Stomach (tissue), 9 donors: ENCODE results near the gene AGPAT2. TPM values are rescaled to one million over a fixed set of nuclear protein-coding genes. Genes with fewer than 3 reads are reported as not detected.
A peak's percentile ranks its signal among the peaks of the same experiment; 100 is the strongest.

ENCODE experiments used
- DNase-seq, 2 donors: peaks; one replicate each; pipeline versions ENCODE4 v3.0.0 to v3.0.0-alpha.2; 2013 to 2019
- H3K27ac ChIP-seq, 5 donors: fragments of 200-600 bp in 4 of 5; sonication (generic) in 4 of 5; one replicate each; pipeline ENCODE4 v1.5.1; 2013 to 2019; ENCODE audit warnings: mild to moderate bottlenecking in 1 of 5, moderate library complexity in 1 of 5
- H3K27me3 ChIP-seq, 3 donors: fragments of 200-600 bp; sonication (generic); one replicate each; pipeline ENCODE4 v1.5.1; 2017 to 2019; ENCODE audit warnings: mixed run types in 1 of 3
- H3K36me3 ChIP-seq, 4 donors: fragments of 200-600 bp; sonication (generic); 1 replicate in 3 of 4; 2 replicates in 1 of 4; pipeline ENCODE4 v1.5.1; 2016 to 2019
- H3K4me1 ChIP-seq, 4 donors: fragments of 200-600 bp; sonication (generic); one replicate each; pipeline ENCODE4 v1.5.1; 2016 to 2019
- H3K4me3 ChIP-seq, 4 donors: fragments of 200-600 bp; sonication (generic) in 3 of 4; one replicate each; pipeline ENCODE4 v1.5.1; 2016 to 2019; ENCODE audit warnings: mild to moderate bottlenecking in 1 of 4
- H3K9me3 ChIP-seq, 4 donors: fragments of 200-600 bp; sonication (generic); one replicate each; pipeline ENCODE4 v1.5.1; 2016 to 2019
- EP300 ChIP-seq: sonication (generic); formaldehyde crosslinking; IDR thresholded peaks from one replicate; pipeline ENCODE4 v1.6.1; 2017; ENCODE audit warnings: antibody characterized with exemption
- POLR2A ChIP-seq, 4 donors: fragments of 450-650 bp; IDR thresholded peaks; one replicate each; pipeline ENCODE4 v1.6.1; 2016; ENCODE audit warnings: antibody characterized with exemption in 4 of 4, control low read depth in 2 of 4, mild to moderate bottlenecking in 1 of 4, moderate library complexity in 1 of 4
- POLR2AphosphoS5 ChIP-seq, 3 donors: sonication (generic); formaldehyde crosslinking; IDR thresholded peaks; one replicate each; pipeline ENCODE4 v1.6.1; 2016; ENCODE audit warnings: antibody characterized with exemption in 3 of 3
- WGBS, 5 donors: extraction: QIAGEN DNeasy Blood & Tissue Kit in 3 of 5; methylation state at CpG; one replicate each; pipeline versions ENCODE4 v1.1.5 to v1.1.7; 2013 to 2018; 5-methylcytosine and 5-hydroxymethylcytosine counted together
- intact Hi-C: fragments of 100-400 bp; cut with DNase I; formaldehyde crosslinking; loops from one replicate; pipeline ENCODE4 v1.15.1; 2023; ENCODE audit warnings: low total_unique reads
- polyA plus RNA-seq, 3 donors: library from polyadenylated mRNA; stranded (reverse); fragments of 200-250 nt; gene quantifications; one replicate each; pipeline ENCODE4 v1.2.3, GENCODE V29; 2013
- small RNA-seq, 4 donors: library from RNA; depleted of rRNA; stranded (forward); fragments of <200 nt; gene quantifications; one replicate each; pipeline ENCODE3, GENCODE V24; 2016
- total RNA-seq, 5 donors: library from RNA; depleted of rRNA; stranded (reverse); fragments of >200 nt; gene quantifications; one replicate each; pipeline versions ENCODE4 v1.1.0 to v1.2.3, GENCODE V29; 2014 to 2016
- TF ChIP-seq, protein P1 (sequence below), 7 experiments: fragments of 450-650 bp in 4 of 7; fragments of 200-600 bp in 3 of 7; sonication (generic) in 3 of 7; IDR thresholded peaks; one replicate each; pipeline ENCODE4 v1.5.1; 2016 to 2019; ENCODE audit warnings: antibody characterized with exemption in 7 of 7, control low read depth in 2 of 7, mild to moderate bottlenecking in 1 of 7
- donor health status: healthy with polysubstance abuse.
- donor health status: Bipolar disorder and iron deficiency.
- donor health status: healthy.

AGPAT2 gene
- total and polyA plus RNA-seq, 8 donors, result 32.7 to 135 (median 72.0) TPM

DNA sequence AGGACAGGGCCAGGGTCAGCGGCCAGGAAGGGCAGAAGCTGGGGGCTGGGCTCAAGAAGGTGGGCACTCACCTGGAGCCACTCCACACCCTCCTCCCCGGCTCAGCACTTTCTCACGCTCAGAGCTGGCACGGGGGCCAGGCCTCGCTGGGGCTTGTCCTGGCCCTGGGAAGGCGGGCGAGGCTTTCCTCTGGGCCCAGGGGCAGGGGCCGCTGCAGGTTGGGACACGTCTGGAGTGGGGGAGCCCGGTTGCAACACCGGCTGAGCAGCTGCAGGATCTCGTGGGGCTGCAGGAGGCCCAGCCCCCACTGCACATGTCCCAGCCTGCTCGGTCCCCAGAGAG is 63.4 kb downstream of the AGPAT2 start:
- peak in 1 of 2 donors; percentile 60 for DNase-seq
- 68 to 77% (median 70%) methylated on average over 11 to 13 of the region's 13 CpGs for WGBS, 5 donors
- Histone ChIP-seq H3K4me1 (peaks cover 43 to 81% (median 67%) of the 10 kb centered on the region in 4 donors), H3K4me3 (no peak overlapping the region), H3K36me3 (no peaks in the 10 kb centered on the region), H3K27ac (no peak overlapping the region), H3K9me3 (no peaks in the 10 kb centered on the region), H3K27me3 (peaks cover 0 to 22% (median 1%) of the 10 kb centered on the region in 3 donors)
- intact Hi-C loops, result loop anchor here (10.0 kb wide), 1 partner anchor 79 kb away; the partner anchor contains the start of gene NOTCH1
- TF ChIP-seq, protein P1, sequence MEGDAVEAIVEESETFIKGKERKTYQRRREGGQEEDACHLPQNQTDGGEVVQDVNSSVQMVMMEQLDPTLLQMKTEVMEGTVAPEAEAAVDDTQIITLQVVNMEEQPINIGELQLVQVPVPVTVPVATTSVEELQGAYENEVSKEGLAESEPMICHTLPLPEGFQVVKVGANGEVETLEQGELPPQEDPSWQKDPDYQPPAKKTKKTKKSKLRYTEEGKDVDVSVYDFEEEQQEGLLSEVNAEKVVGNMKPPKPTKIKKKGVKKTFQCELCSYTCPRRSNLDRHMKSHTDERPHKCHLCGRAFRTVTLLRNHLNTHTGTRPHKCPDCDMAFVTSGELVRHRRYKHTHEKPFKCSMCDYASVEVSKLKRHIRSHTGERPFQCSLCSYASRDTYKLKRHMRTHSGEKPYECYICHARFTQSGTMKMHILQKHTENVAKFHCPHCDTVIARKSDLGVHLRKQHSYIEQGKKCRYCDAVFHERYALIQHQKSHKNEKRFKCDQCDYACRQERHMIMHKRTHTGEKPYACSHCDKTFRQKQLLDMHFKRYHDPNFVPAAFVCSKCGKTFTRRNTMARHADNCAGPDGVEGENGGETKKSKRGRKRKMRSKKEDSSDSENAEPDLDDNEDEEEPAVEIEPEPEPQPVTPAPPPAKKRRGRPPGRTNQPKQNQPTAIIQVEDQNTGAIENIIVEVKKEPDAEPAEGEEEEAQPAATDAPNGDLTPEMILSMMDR (IDR thresholded peaks at IDR 0.05), result no peak
- TF ChIP-seq POLR2A (IDR thresholded peaks at IDR 0.05), result no peak
- no peak for TF ChIP-seq POLR2AphosphoS5 (IDR thresholded peaks at IDR 0.05)
- no peak for TF ChIP-seq EP300

Small RNA genes within 50 kb of the gene (small RNA-seq; reads per million reads assigned to genes)
- 385 to 1,615 (median 786) reads per million in 4 donors for gene MIR126

Other genes starting within 250 kb of the AGPAT2 start
- gene INPP5E, start 247.6 kb downstream of the AGPAT2 start, total RNA-seq, result 10 to 100 TPM in 2 of 5 donors, 1 to 10 TPM in 3; 6.2 to 32.1 (median 9.7) TPM
- 1 to 10 TPM; 3.2 to 9.0 (median 4.2) TPM for gene INPP5E, start 247.6 kb downstream of the AGPAT2 start, polyA plus RNA-seq
- 100 to 1,000 TPM in 1 of 5 donors, 10 to 100 TPM in 4; 14.6 to 105 (median 60.3) TPM for gene SEC16A, start 204.4 kb downstream of the AGPAT2 start, total RNA-seq
- 10 to 100 TPM; 29.9 to 44.2 (median 32.2) TPM for gene SEC16A, start 204.4 kb downstream of the AGPAT2 start, polyA plus RNA-seq
- gene NOTCH1, start 141.4 kb downstream of the AGPAT2 start, total RNA-seq, result 100 to 1,000 TPM in 1 of 5 donors, 10 to 100 TPM in 4; 18.4 to 338 (median 62.5) TPM
- gene NOTCH1, start 141.4 kb downstream of the AGPAT2 start, polyA plus RNA-seq, result 1 to 10 TPM; 1.4 to 7.9 (median 2.3) TPM
- 1,000 to 10,000 TPM in 1 of 5 donors, 10 to 100 TPM in 4; 20.9 to 1,085 (median 42.0) TPM for gene EGFL7, start 24.5 kb downstream of the AGPAT2 start, total RNA-seq
- 100 to 1,000 TPM in 1 of 3 donors, 10 to 100 TPM in 2; 44.8 to 113 (median 79.2) TPM for gene EGFL7, start 24.5 kb downstream of the AGPAT2 start, polyA plus RNA-seq
- 10 to 100 TPM in 1 of 5 donors, 1 to 10 TPM in 2, under 1 TPM in 1, not detected in 1; 0.45 to 10.4 (median 5.8) TPM for gene DIPK1B, start 25.1 kb upstream of the AGPAT2 start, total RNA-seq
- gene DIPK1B, start 25.1 kb upstream of the AGPAT2 start, polyA plus RNA-seq, result 1 to 10 TPM; 1.6 to 4.7 (median 4.0) TPM
- 10 to 100 TPM in 1 of 5 donors, 1 to 10 TPM in 3, under 1 TPM in 1; 0.58 to 25.5 (median 4.9) TPM for gene LCN10, start 55.5 kb upstream of the AGPAT2 start, total RNA-seq
- gene LCN10, start 55.5 kb upstream of the AGPAT2 start, polyA plus RNA-seq, result 10 to 100 TPM in 2 of 3 donors, 1 to 10 TPM in 1; 7.7 to 18.4 (median 10.2) TPM
- 10 to 100 TPM in 2 of 5 donors, 1 to 10 TPM in 1, not detected in 2; 7.0 to 31.2 (median 12.5) TPM for gene LCN6, start 61.1 kb upstream of the AGPAT2 start, total RNA-seq
- 10 to 100 TPM; 18.8 to 23.2 (median 19.5) TPM for gene LCN6, start 61.1 kb upstream of the AGPAT2 start, polyA plus RNA-seq
- not detected for gene LCN8, start 70.8 kb upstream of the AGPAT2 start, total RNA-seq
- gene LCN8, start 70.8 kb upstream of the AGPAT2 start, polyA plus RNA-seq, result not detected
- gene LCN15, start 77.1 kb upstream of the AGPAT2 start, total RNA-seq, result not detected
- gene LCN15, start 77.1 kb upstream of the AGPAT2 start, polyA plus RNA-seq, result not detected
- gene TMEM141, start 103.9 kb upstream of the AGPAT2 start, total RNA-seq, result 100 to 1,000 TPM in 1 of 5 donors, 10 to 100 TPM in 4; 11.1 to 152 (median 64.5) TPM
- 100 to 1,000 TPM; 139 to 219 (median 195) TPM for gene TMEM141, start 103.9 kb upstream of the AGPAT2 start, polyA plus RNA-seq
- 10 to 100 TPM in 1 of 5 donors, 1 to 10 TPM in 4; 1.2 to 53.0 (median 6.2) TPM for gene CCDC183, start 108.9 kb upstream of the AGPAT2 start, total RNA-seq
- gene CCDC183, start 108.9 kb upstream of the AGPAT2 start, polyA plus RNA-seq, result 1 to 10 TPM; 1.9 to 5.8 (median 3.5) TPM
- 100 to 1,000 TPM in 1 of 5 donors, 10 to 100 TPM in 4; 47.4 to 615 (median 65.1) TPM for gene RABL6, start 120.5 kb upstream of the AGPAT2 start, total RNA-seq
- gene RABL6, start 120.5 kb upstream of the AGPAT2 start, polyA plus RNA-seq, result 10 to 100 TPM; 54.2 to 82.1 (median 56.0) TPM
- gene AJM1, start 155.0 kb upstream of the AGPAT2 start, total RNA-seq, result 10 to 100 TPM in 2 of 5 donors, 1 to 10 TPM in 3; 1.4 to 37.4 (median 9.3) TPM
- gene AJM1, start 155.0 kb upstream of the AGPAT2 start, polyA plus RNA-seq, result 1 to 10 TPM in 2 of 3 donors, under 1 TPM in 1; 0.46 to 3.3 (median 1.5) TPM
- gene PHPT1, start 162.0 kb upstream of the AGPAT2 start, total RNA-seq, result 10 to 100 TPM; 31.5 to 45.5 (median 38.8) TPM
- 100 to 1,000 TPM; 151 to 168 (median 156) TPM for gene PHPT1, start 162.0 kb upstream of the AGPAT2 start, polyA plus RNA-seq
- 100 to 1,000 TPM in 1 of 5 donors, 1 to 10 TPM in 4; 1.8 to 317 (median 5.8) TPM for gene MAMDC4, start 164.9 kb upstream of the AGPAT2 start, total RNA-seq
- 10 to 100 TPM in 1 of 3 donors, 1 to 10 TPM in 2; 1.1 to 11.2 (median 3.1) TPM for gene MAMDC4, start 164.9 kb upstream of the AGPAT2 start, polyA plus RNA-seq
- gene EDF1, start 178.9 kb upstream of the AGPAT2 start, total RNA-seq, result 100 to 1,000 TPM; 132 to 229 (median 208) TPM
- 100 to 1,000 TPM; 572 to 798 (median 789) TPM for gene EDF1, start 178.9 kb upstream of the AGPAT2 start, polyA plus RNA-seq
- gene TRAF2, start 199.1 kb upstream of the AGPAT2 start, total RNA-seq, result 100 to 1,000 TPM in 1 of 5 donors, 10 to 100 TPM in 2, 1 to 10 TPM in 2; 5.5 to 248 (median 12.8) TPM
- 10 to 100 TPM; 10.0 to 12.1 (median 11.3) TPM for gene TRAF2, start 199.1 kb upstream of the AGPAT2 start, polyA plus RNA-seq